Muscle of leg (tissue), 11 donors: Measurements from ENCODE around the gene DOK3. TPM values are rescaled to one million over a fixed set of nuclear protein-coding genes. Genes with fewer than 3 reads are reported as not detected.

Experiments
- DNase-seq: peaks from one replicate; pipeline ENCODE4 v3.0.0; 2013
- H3K27ac ChIP-seq: one replicate; pipeline ENCODE4 v1.5.1; 2013; ENCODE audit warnings: mild to moderate bottlenecking, low read length, control low read depth
- H3K27me3 ChIP-seq: one replicate; pipeline ENCODE4 v1.6.1; 2013; ENCODE audit warnings: low read length; ENCODE audit not compliant: control insufficient read depth, insufficient read depth
- H3K36me3 ChIP-seq: one replicate; pipeline ENCODE4 v1.6.1; 2013; ENCODE audit warnings: low read length; ENCODE audit not compliant: control insufficient read depth, insufficient read depth
- H3K4me1 ChIP-seq: one replicate; pipeline ENCODE4 v1.6.1; 2013; ENCODE audit warnings: low read length; ENCODE audit not compliant: control insufficient read depth, insufficient read depth
- H3K4me3 ChIP-seq: one replicate; pipeline ENCODE4 v1.5.1; 2013; ENCODE audit warnings: low read length, control low read depth
- H3K9me3 ChIP-seq: replicated peaks from 2 replicates; pipeline ENCODE4 v1.6.1; 2013; ENCODE audit warnings: low read depth, low read length; ENCODE audit not compliant: control insufficient read depth
- WGBS: methylation state at CpG from one replicate; pipeline ENCODE4 v1.1.5; 2013; ENCODE audit warnings: missing lambda C conversion rate; ENCODE audit not compliant: insufficient coverage; 5-methylcytosine and 5-hydroxymethylcytosine counted together
- polyA plus RNA-seq, 8 donors: library from polyadenylated mRNA; unstranded; fragments of 120-200 nt; gene quantifications; one replicate each; pipeline versions ENCODE4 v1.2.1 to v1.2.3, GENCODE V29; 2013; ENCODE audit warnings: inconsistent platforms in 1 of 8, low replicate concordance in 1 of 8; ENCODE audit not compliant: insufficient read length in 8 of 8, insufficient read depth in 1 of 8
- total RNA-seq: library from RNA; stranded (reverse); fragments of 120-200 nt; gene quantifications from one replicate; pipeline ENCODE4 v1.2.4, GENCODE V29; 2013

DOK3 gene
- total and polyA plus RNA-seq, 9 donors: 2.7 to 9.9 (median 6.3) TPM

GRCh38 chr5:177498013-177498787, 11.4 kb downstream of the DOK3 start:
- Histone ChIP-seq H3K9me3 (no peaks in the 10 kb centered on the region), H3K4me1 (peaks cover 68% of the 10 kb centered on the region), H3K4me3 (peak overlapping the region; percentile 89), H3K27ac (peak overlapping the region; percentile 71), H3K27me3 (peaks cover 4% of the 10 kb centered on the region), H3K36me3 (peaks cover 17% of the 10 kb centered on the region)
- DNase-seq: no peak
- WGBS: 17% methylated on average over 33 of the region's 48 CpGs

- under 1% methylated on average over 69 of the region's 73 CpGs for WGBS
- H3K4me1 ChIP-seq: peaks cover 75% of the 10 kb centered on the region
These were observed 12.2 kb downstream of the DOK3 start, which contains the start of gene PDLIM7 for GRCh38 chr5:177497292-177498012. Gene PDLIM7 (minus strand): TSS chr5:177497604. CDS start chr5:177496512, 1,092 bp downstream.

GRCh38 chr5:177496727-177497291, 12.8 kb downstream of the DOK3 start:
- Histone ChIP-seq H3K4me1 (peaks cover 81% of the 10 kb centered on the region), H3K4me3 (peak overlapping the region; percentile 89), H3K9me3 (no peaks in the 10 kb centered on the region), H3K36me3 (peaks cover 30% of the 10 kb centered on the region), H3K27ac (peak overlapping the region; percentile 97), H3K27me3 (peaks cover 4% of the 10 kb centered on the region)
- WGBS: 1% methylated on average over 11 of the region's 29 CpGs
- peak; percentile 98 for DNase-seq

More at GRCh38 chr5:177497292-177498012, 12.2 kb downstream of the DOK3 start, which contains the start of gene PDLIM7:
- peaks cover 4% of the 10 kb centered on the region for H3K27me3 ChIP-seq
- peaks cover 25% of the 10 kb centered on the region for H3K36me3 ChIP-seq
- no peaks in the 10 kb centered on the region for H3K9me3 ChIP-seq
- H3K27ac ChIP-seq: peak within 1 kb of the TSS; percentile 97
- peak; percentile 98 for DNase-seq
- peak within 1 kb of the TSS; percentile 89 for H3K4me3 ChIP-seq

- H3K36me3 ChIP-seq: peaks cover 32% of the 10 kb centered on the region
- H3K27me3 ChIP-seq: peaks cover 4% of the 10 kb centered on the region
- peak overlapping the region; percentile 94 for H3K27ac ChIP-seq
- H3K9me3 ChIP-seq: no peaks in the 10 kb centered on the region
- WGBS: 8% methylated on average over 9 of the region's 12 CpGs
- no peak for DNase-seq
- H3K4me1 ChIP-seq: peaks cover 80% of the 10 kb centered on the region
- peak overlapping the region; percentile 89 for H3K4me3 ChIP-seq
These were observed 13.4 kb downstream of the DOK3 start for GRCh38 chr5:177496070-177496726.

- peaks cover 40% of the 10 kb centered on the region for H3K36me3 ChIP-seq
- 43% methylated on average over 10 of the region's 14 CpGs for WGBS
- peaks cover 80% of the 10 kb centered on the region for H3K4me1 ChIP-seq
- peak overlapping the region; percentile 94 for H3K27ac ChIP-seq
- peak overlapping the region; percentile 89 for H3K4me3 ChIP-seq
- no peaks in the 10 kb centered on the region for H3K9me3 ChIP-seq
- H3K27me3 ChIP-seq: peaks cover 4% of the 10 kb centered on the region
- peak; percentile 92 for DNase-seq
These were observed 14.2 kb downstream of the DOK3 start for GRCh38 chr5:177495243-177496060.

- peaks cover 4% of the 10 kb centered on the region for H3K27me3 ChIP-seq
- peaks cover 79% of the 10 kb centered on the region for H3K4me1 ChIP-seq
- H3K4me3 ChIP-seq: peak overlapping the region; percentile 89
- H3K27ac ChIP-seq: peak overlapping the region; percentile 94
- WGBS: 25% methylated on average over 7 of the region's 11 CpGs
- peaks cover 49% of the 10 kb centered on the region for H3K36me3 ChIP-seq
- no peaks in the 10 kb centered on the region for H3K9me3 ChIP-seq
- DNase-seq: peak; percentile 87
These were observed 15.1 kb downstream of the DOK3 start for GRCh38 chr5:177494346-177495195.

GRCh38 chr5:177493795-177494345, 15.8 kb downstream of the DOK3 start:
- no peak overlapping the region for H3K4me3 ChIP-seq
- peak overlapping the region; percentile 94 for H3K27ac ChIP-seq
- peaks cover 3% of the 10 kb centered on the region for H3K27me3 ChIP-seq
- no peak for DNase-seq
- 70% methylated on average over 4 of the region's 5 CpGs for WGBS
- H3K36me3 ChIP-seq: peaks cover 56% of the 10 kb centered on the region
- no peaks in the 10 kb centered on the region for H3K9me3 ChIP-seq
- H3K4me1 ChIP-seq: peaks cover 84% of the 10 kb centered on the region

GRCh38 chr5:177492841-177493240, 16.8 kb downstream of the DOK3 start:
- Histone ChIP-seq H3K4me1 (peaks cover 75% of the 10 kb centered on the region), H3K27ac (peak overlapping the region; percentile 94), H3K4me3 (no peak overlapping the region), H3K9me3 (no peaks in the 10 kb centered on the region), H3K27me3 (no peaks in the 10 kb centered on the region), H3K36me3 (peaks cover 66% of the 10 kb centered on the region)
- 90% methylated on average over 5 of the region's 7 CpGs for WGBS
- no peak for DNase-seq
